ENCODE data around the gene PLEKHA7. TPM values are rescaled to one million over a fixed set of nuclear protein-coding genes. Genes with fewer than 3 reads are reported as not detected.

The PLEKHA7 gene
- total and polyA plus RNA-seq, 4 donors: 13.3 to 31.8 (median 21.5) TPM

DNA sequence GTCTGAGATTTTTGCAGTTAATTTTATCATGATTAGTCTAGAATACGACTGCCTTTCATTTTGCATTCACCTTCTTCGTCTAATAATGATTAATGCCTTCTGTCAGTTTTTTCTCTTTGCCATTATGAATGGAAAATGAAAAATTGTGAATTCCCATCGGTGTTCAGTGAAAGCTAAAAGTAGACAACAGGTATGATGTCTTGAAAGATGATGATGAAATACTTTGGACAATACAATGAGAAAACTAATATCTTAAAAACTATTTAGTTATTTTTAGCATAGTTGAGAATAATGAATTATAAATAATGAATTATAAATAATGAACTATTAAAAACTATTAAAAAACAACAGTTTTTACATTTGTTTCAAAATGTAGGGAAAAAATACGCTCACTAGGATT lies 270.7 kb downstream of the PLEKHA7 start:
- peaks cover 4 to 22% (median 13%) of the 10 kb centered on the region in 4 donors for H3K36me3 ChIP-seq (ENCODE audit: control insufficient read depth in 4 of 4, insufficient read depth in 4 of 4, low read length in 4 of 4)

DNA sequence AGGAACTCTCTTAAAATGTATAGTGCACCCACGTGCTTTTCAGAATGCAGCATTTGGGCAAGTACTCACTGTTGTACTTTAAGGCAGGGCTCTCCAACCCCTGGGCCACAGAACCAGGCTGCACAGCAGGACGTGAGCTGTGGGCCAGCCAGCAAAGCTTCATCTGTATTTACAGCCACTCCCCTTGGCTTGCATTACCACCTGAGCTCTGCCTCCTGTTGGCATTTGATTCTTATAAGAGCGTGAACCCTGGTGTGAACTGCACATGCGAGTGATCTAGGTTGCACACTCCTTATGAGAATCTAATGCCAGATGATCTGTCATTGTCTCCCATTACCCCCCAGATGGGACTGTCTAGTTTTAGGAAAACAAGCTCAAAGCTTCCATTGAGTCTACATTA lies 272.7 kb downstream of the PLEKHA7 start:
- Histone ChIP-seq H3K4me1 (ENCODE audit: control insufficient read depth in 5 of 5, insufficient read depth in 5 of 5, low read length in 5 of 5) (peaks cover 0 to 21% (median 7%) of the 10 kb centered on the region in 5 donors), H3K36me3 (ENCODE audit: control insufficient read depth in 4 of 4, insufficient read depth in 4 of 4, low read length in 4 of 4) (peaks cover 3 to 15% (median 8%) of the 10 kb centered on the region in 4 donors), H3K27ac (ENCODE audit: low read depth in 1 of 2, low read length in 1 of 2) (no peak overlapping the region), H3K9ac (ENCODE audit: insufficient read depth in 1 of 2, low read length in 2 of 2) (no peak overlapping the region), H3K27me3 (ENCODE audit: control insufficient read depth in 3 of 3, insufficient read depth in 3 of 3, low read length in 2 of 3) (no peaks in the 10 kb centered on the region), H3K9me3 (ENCODE audit: control insufficient read depth in 4 of 4, insufficient read depth in 3 of 4, low read length in 3 of 4) (no peaks in the 10 kb centered on the region), H3K4me3 (no peak overlapping the region)
- DNase-seq: no peak
- TF ChIP-seq, protein P1, sequence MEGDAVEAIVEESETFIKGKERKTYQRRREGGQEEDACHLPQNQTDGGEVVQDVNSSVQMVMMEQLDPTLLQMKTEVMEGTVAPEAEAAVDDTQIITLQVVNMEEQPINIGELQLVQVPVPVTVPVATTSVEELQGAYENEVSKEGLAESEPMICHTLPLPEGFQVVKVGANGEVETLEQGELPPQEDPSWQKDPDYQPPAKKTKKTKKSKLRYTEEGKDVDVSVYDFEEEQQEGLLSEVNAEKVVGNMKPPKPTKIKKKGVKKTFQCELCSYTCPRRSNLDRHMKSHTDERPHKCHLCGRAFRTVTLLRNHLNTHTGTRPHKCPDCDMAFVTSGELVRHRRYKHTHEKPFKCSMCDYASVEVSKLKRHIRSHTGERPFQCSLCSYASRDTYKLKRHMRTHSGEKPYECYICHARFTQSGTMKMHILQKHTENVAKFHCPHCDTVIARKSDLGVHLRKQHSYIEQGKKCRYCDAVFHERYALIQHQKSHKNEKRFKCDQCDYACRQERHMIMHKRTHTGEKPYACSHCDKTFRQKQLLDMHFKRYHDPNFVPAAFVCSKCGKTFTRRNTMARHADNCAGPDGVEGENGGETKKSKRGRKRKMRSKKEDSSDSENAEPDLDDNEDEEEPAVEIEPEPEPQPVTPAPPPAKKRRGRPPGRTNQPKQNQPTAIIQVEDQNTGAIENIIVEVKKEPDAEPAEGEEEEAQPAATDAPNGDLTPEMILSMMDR (IDR thresholded peaks at IDR 0.05; ENCODE audit: control extremely low read depth, extremely low read depth): no peak
- ATAC-seq (ENCODE audit: insufficient read depth, low FRiP score): no peak
- WGBS, 2 donors: 79 to 88% methylated on average over 4 of the region's 4 CpGs

More for the DNA sequence above, 270.7 kb downstream of the PLEKHA7 start:
- DNase-seq: no peak
- ATAC-seq (ENCODE audit: insufficient read depth, low FRiP score): no peak
- Histone ChIP-seq H3K27ac (ENCODE audit: low read depth in 1 of 2, low read length in 1 of 2) (no peak overlapping the region), H3K4me3 (no peak overlapping the region), H3K27me3 (ENCODE audit: control insufficient read depth in 3 of 3, insufficient read depth in 3 of 3, low read length in 2 of 3) (no peaks in the 10 kb centered on the region), H3K4me1 (ENCODE audit: control insufficient read depth in 5 of 5, insufficient read depth in 5 of 5, low read length in 5 of 5) (peaks cover 0 to 21% (median 7%) of the 10 kb centered on the region in 5 donors), H3K9me3 (ENCODE audit: control insufficient read depth in 4 of 4, insufficient read depth in 3 of 4, low read length in 3 of 4) (no peaks in the 10 kb centered on the region), H3K9ac (ENCODE audit: insufficient read depth in 1 of 2, low read length in 2 of 2) (no peak overlapping the region)
- TF ChIP-seq, protein P1 (IDR thresholded peaks at IDR 0.05; ENCODE audit: control extremely low read depth, extremely low read depth): no peak
- 87 to 90% methylated on average over 4 of the region's 4 CpGs for WGBS, 2 donors

DNA sequence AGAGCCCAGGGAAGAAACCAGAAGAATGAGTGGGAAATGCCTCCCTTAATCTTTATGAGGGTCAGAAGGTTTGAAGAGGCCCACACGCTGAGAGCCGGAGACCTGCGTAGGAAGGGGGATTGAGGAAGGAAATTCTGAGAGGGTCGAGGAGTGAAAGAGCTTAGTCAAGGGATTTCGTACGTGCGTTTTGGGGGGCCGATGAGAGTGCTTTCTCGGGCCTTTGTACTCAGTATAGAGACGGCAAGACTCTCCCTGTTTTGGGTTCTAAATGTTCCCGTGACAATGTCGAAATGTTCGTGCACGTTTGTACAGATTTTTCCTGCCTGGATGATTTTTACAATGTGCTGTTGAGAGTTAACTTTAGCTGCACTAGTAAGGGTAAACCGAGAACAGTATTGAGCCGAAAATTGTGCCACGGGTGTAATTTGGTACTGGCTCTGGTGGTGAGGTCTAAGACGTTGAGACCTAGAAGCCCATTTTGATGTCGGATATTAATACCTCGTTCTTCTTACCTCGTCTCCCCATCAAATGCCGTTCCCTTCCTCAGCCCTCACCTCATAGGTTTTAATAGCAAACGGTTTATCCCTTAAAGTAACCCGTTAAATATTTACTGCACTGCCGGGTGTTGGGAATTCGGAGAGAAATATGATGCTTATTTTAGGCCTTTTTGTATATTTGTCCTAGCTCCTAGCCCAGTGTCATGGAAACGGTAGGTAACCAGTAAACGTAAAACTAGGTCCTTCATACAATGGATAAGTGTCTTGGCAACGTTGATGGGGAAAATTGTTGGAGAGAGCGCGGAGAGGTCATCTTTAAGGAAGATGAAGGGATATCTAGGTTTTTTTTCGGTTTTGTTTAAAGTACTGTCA lies 275.0 kb downstream of the PLEKHA7 start:
- DNase-seq: peak; percentile 22 to 62 (median 58)
- Histone ChIP-seq H3K4me3 (peak overlapping the region; percentile 74), H3K9me3 (ENCODE audit: control insufficient read depth in 4 of 4, insufficient read depth in 3 of 4, low read length in 3 of 4) (no peaks in the 10 kb centered on the region), H3K36me3 (ENCODE audit: control insufficient read depth in 4 of 4, insufficient read depth in 4 of 4, low read length in 4 of 4) (peaks cover 0 to 13% (median 3%) of the 10 kb centered on the region in 4 donors), H3K27me3 (ENCODE audit: control insufficient read depth in 3 of 3, insufficient read depth in 3 of 3, low read length in 2 of 3) (no peaks in the 10 kb centered on the region), H3K9ac (ENCODE audit: insufficient read depth in 1 of 2, low read length in 2 of 2) (peak overlapping the region; percentile 100), H3K27ac (ENCODE audit: low read depth in 1 of 2, low read length in 1 of 2) (peak overlapping the region; percentile 71 to 95), H3K4me1 (ENCODE audit: control insufficient read depth in 5 of 5, insufficient read depth in 5 of 5, low read length in 5 of 5) (peaks cover 0 to 18% (median 7%) of the 10 kb centered on the region in 5 donors)
- TF ChIP-seq, protein P1 (IDR thresholded peaks at IDR 0.05; ENCODE audit: control extremely low read depth, extremely low read depth): no peak
- no peak for ATAC-seq (ENCODE audit: insufficient read depth, low FRiP score)
- 4 to 5% methylated on average over 32 of the region's 32 CpGs for WGBS, 2 donors

Measured in lung (tissue), 12 donors.